Heart left ventricle (tissue), 13 donors: ENCODE results near the gene WNT7B.

ENCODE experiments used
- CTCF ChIP-seq, 12 donors: fragments of 200-600 bp; sonication (generic) in 4 of 12; IDR thresholded peaks; one replicate each; pipeline versions ENCODE4 v1.5.0 to v1.8.0; 2018 to 2022; ENCODE audit warnings: antibody characterized with exemption in 12 of 12, mild to moderate bottlenecking in 5 of 12
- POLR2A ChIP-seq, 2 donors: fragments of 450-650 bp; IDR thresholded peaks; one replicate each; pipeline ENCODE4 v1.6.1; 2017; ENCODE audit warnings: antibody characterized with exemption in 2 of 2, mild to moderate bottlenecking in 2 of 2, moderate library complexity in 2 of 2
- donor health status: ischemic (EF 13 %, LVEDD 7.1; RV severe dilation, severe dysfunction).
- donor health status: DM: no; HTN: yes; CAD: no.
- donor health status: DM: no; HTN: no; CAD: no.
- donor health status: ischemic (EF 25% LVEDD 6.9; RV normal size, moderate dysfunction).
- donor health status: ischemic (EF 25% LVEDD 5.7; RV mildly dilated, moderate dysfunction).
- donor health status: ischemic (EF 35%, LVEDD 5.7; RV mildly dilated, moderate dysfunction).
- donor health status: nonischemic (EF 11% LVEDD 7.7; RV severe dilation, severe dysfunction).
- donor health status: DM: yes; HTN: yes; CAD: no.
- donor health status: PGD.
- donor health status: ischemic (EF 29% LVEDD 5.4; RV normal size, mild dysfunction).
- donor health status: nonischemic (EF 23%, LVEDD 6.1; RV moderate dilation, normal function).

- TF ChIP-seq CTCF (IDR thresholded peaks at IDR 0.05), result no peak
- TF ChIP-seq POLR2A (IDR thresholded peaks at IDR 0.05), result no peak
Observed at GRCh38 chr22:46017166-46017565, 40.2 kb upstream of the WNT7B start.
